Cerebellar nuclear complex (tissue), 1 donor: ENCODE measurements around the gene DCXR.

ENCODE experiments used
- DNase-seq, 2 experiments: peaks; one replicate each; lab custom pipeline; 2025; lab: John Stamatoyannopoulos, UW

The DCXR gene

DNA sequence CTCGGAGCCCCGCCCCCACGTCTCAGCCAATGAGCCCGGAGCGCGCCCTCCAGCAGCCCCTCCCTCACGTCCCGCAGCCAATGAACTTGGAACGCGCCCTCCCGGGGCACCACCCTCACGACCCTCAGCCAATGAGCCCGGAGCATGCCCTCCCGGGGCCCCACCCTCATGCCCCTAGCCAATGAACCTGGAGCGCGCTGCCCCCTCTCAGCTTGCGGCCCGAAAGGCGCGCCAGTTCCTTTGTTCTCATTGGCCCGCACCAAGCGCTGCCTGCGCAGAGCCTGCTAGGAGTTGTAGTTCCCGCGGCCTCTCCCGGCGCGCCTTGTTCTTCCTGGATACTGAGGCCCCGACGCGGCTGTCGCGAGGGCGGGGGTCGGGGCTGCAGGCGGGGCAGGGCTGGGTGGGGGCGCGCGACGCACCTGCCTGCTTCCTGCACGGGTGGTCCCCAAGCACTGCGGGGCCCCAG, 14.5 kb downstream of the DCXR start, which contains the start of gene LRRC45:
Gene LRRC45, plus strand, starts transcription at position 325 of the 466 bp plus-strand sequence. CDS start 339 bp downstream, outside the sequence.
- DNase-seq, result peak; percentile 94 to 99

DNA sequence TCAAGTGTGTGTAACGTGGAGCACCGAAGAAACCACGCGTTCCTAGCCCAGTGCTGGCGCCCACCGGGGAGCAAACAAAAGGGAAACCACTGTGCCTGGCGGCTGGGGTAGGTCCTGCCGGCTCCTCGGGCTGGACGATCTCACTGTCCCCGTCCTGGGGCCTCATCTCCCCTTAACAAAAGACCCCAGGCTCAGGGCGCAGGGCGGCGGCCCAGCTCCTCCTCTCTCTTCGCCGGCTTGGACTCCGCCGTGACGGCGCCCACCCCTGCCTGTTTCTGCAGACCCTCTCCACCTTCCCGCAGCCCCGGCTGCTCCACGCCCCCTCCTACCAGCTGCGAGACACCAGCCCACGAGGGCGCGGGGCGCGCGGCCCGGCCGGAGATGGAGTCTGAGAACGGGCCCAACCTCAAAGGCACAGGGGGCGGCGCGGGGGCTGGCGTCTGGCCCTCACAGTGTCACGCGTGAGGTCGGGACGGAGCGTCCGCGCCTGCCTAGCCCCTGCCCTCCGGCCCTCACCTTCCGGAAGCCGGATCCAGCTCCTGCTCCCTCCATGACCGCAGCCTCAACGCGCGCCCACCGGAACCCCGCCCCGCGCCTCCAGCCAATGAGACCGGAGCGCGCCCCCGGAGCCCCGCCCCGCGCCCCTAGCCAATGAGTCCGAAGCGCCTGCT, 15.1 kb downstream of the DCXR start, which contains the start of gene CENPX:
Gene CENPX, minus strand, starts transcription at position 569 of the 671 bp plus-strand sequence. Its CDS starts 17 bp downstream, at position 552.
- DNase-seq, result no peak

DNA sequence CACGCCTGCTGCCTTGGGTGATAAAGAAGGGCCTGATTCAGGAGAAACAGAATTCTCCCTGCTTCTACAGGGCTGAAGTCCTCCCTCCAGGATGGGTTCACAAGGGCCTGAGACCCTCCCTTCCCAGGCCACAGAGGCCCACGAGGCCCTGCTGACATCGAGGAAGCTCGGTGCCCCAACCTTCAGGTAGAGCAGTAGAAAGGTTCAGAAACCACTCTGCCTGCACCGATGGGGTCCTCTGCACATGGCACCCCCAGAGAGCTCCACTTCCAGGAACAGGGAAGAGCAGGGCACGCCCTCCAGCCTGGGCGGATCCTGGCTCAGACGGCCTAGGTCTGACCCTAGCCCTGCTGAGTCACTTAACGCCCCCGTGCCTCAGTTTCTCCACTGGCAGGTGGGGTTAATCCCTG, 15.6 kb downstream of the DCXR start:
- no peak for DNase-seq

- peak in 1 of 2 experiments; percentile 5 for DNase-seq
Observed at GRCh38 chr17:82021107-82021899, 16.2 kb downstream of the DCXR start.

DNA sequence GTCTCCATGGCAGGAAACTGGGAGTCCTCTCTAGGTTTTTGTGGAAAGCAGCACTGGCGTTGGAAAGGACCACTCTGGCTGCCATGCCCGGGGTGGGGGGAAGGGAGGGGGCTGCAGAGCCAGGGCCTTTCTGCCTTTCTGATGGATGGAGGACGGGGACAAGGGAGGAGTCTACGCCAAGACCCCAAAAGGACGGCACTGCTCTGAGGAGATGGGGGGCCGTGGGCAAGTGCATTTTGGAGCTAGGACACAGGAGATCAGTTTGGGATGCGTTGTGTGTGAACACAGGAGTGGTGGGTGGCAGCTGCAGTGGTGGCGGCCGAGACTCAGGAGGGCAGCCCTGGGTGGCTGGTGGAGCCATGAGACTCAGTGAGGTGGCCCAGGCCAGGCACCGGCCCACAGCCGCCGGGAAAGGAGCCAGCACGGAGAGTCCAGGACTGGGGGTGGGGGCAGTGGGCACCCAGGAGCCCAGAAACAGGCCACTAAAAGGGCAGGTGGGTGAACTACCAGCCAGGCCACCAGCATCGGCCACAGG, 16.9 kb downstream of the DCXR start:
- DNase-seq, result no peak

DNA sequence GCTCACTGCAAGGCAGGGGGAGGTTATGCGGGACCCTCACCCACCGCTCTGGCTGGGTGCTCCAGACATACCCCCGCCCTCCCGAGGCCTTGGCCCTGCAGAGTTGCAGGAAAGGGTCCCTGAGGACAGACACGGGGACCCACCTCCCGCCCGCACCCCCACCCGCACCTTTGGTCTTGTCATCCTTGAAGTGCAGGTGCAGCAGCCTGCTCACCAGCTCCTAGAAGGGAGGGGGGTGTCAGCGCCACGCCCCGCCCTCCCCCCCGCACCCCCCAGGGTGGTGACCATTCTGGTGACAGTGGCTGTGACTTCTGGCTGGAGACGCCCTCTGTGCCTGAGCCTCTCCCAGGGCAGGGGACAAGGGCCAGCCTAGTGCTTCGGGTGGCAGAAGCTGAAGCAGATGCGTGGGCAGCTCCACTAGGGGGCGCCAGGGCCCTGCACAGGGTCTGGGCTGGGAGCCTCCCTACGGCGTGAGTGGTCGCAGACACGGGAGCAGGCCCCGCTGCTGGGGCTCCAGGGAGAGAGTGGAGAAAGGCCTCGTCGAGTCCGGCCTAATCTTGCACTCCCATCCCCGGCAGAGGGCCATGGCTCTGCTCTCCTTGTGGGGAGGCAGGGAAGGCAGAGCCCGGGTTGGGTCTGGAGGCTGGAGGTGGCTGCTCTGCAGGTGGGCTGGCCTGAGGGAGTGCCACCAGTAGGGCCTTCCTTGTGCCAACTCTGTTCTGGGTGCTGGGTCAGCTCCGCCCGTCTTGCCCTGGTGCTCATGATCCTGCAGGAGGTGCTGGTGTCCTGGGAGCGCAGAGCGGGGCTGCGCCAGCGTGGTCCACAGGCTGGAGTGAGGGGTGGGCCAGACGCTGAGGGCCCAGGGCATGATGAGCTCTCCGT, 17.6 kb downstream of the DCXR start:
- no peak for DNase-seq

DNA sequence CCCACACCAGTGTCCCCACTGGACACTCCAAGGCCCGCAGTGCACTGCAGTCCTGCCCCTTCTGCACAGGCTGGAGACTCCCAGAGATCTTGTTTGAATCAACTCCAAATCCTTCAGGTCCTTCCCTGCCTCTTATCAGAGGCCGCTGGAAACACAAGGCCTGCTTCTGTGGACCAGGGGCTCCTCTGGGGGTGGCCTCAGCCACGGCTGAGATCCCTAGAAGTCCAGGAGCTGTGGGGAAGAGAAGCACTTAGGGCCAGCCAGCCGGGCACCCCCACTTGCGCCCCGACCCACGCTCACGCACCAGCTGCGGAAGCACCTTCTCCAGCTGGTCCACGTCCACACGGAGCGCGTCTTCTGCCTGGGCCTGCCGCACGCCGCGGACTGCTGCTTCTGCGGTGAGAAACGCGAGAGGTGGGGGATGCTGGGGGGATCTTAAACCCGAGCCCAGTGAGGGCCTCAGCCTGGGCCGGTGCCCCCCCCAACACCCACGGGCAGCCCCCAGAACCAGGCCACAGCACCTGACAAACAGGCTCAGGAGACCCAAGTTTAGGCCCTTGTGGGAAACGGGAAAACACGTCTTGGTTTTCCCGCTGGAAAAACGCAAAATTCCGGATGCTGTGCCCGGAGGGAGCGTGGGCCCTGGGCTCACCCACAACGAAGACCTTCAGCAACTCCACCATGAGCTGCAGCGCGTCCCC, 18.4 kb downstream of the DCXR start:
- no peak for DNase-seq

DNA sequence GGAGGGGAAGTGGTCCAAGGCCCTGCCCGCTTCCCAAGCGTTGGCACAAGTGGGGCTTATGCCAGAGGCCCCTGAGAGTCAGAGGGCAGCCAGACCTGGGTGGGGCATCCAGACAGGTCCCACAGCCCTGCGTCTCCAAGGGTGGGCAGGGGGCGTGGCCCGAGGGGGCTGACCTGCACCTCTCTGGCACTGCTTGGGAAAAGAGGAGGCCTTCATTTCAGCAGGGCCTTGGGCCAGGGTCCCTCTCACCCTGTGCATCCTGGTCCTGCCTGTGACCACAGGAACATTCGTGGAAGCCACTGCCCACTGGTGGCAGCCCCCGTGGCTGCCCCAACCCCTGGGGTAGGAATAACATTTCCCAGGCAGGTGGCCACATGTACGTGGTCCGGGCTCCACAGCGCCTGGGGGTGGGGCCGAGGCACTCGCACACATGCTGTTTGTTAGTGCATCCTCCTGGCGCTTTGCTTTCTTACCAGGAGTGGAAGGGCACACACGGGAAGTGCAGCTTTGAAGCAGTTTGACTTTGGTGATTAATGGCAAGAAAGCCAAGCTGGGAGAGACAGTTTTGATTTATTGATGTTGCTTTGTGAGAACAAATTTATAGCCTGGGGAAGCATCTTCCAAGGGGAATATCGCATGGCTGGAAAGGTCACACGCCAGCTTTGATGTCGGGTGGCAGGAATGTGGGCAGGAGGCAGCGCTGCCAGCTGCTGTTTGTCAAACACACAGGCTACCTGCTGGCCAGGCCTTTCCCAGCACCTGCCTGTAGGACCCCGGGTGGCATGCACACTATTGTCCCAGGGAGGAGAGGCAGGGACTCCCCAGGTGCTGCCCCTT, 19.1 kb downstream of the DCXR start:
- DNase-seq, result no peak

DNA sequence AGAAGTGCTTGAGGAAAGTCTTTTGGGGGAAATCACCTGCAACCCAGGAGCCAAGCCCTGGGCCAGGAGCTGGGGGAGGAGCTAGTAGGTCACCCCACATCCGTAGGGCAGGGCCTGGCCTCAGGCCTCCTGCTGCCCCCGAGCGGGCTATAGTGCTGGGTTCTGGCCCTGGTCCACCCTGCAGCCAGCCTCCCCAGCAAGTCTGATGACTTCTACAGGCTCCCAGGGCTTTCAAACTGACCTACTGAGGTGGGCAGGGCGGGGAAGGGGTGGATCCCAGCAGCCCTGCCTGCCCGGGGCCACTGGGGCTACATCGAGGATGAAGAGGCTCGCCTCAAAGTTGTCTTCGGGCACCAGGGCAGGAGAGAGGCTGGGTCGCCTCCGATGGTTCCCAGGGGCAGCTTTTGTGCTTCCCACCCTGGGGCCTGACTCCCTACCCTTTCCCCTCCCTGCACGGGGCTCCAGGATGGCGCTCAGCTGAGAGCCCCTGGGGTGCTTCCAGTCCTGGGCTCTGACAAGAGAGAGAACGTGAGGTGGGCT, 19.8 kb downstream of the DCXR start:
- DNase-seq, result no peak

DNA sequence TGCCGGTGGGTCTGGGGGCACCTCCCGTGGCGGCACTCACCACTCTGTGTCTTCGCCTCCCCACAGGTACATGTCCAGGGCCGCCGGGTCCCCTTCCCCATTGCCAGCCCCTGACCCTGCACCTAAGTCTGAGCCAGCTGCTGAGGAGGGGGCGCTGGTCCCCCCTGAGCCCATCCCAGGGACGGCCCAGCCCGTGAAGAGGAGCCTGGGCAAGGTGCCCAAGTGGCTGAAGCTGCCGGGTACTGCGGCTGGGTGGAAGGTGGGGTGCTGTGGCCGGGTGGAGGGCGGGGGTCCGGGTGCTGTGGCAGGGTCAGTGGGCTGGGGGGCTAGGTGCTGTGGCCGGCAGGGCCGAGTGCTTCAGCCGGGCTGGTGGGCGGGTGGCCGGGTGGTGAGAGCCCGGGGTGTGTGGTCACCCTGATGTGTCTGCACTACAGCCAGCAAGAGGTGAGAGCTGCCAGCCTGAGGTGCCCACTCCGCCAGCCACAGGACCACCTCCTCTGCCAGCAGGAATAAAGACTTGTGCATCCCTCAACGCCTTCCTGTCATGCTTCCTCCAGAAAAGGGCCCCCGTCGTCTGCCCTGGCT, 20.5 kb downstream of the DCXR start:
- no peak for DNase-seq

GRCh38 chr17:82016061-82016874, 21.2 kb downstream of the DCXR start:
- no peak for DNase-seq

- no peak for DNase-seq
Observed at GRCh38 chr17:82015311-82015971, 22.1 kb downstream of the DCXR start.

DNA sequence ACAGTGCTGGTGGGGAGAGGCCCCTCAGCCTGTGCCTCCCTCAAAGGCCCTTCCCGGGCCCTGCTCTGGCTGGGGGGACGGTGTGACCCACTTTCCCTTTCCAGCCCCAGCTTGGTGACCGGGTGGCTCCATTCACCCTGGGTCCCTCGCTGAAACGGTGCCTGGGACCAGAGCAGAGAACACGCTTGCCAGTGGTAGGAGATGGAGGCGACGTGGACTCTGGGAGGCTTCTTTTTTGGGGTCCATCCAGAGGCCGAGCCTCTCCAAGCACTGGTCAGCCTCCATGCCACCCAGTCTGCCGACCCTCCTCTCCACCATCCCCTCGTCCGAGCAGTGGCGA, 22.6 kb downstream of the DCXR start:
- no peak for DNase-seq

DNA sequence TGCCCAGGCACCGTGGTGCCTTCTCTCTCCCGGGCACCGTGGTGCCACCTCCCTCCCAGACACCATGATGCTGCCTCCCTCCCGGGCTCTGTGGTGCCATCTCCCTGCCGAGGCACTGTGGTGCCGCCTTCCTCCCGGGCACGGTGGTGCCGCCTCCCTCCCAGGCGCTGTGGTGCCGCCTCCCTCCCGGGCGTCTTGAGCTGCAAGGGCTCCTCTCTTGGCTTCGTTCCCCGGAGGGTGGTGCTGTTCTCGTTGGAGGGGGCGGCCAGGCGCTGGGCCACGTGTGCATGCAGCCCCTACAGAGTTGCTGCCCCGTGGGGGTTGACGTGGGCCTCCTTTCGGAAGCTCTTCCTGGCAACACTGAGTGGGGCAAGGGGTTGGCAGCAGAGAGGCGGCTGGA, 23.1 kb downstream of the DCXR start:
- no peak for DNase-seq

DNA sequence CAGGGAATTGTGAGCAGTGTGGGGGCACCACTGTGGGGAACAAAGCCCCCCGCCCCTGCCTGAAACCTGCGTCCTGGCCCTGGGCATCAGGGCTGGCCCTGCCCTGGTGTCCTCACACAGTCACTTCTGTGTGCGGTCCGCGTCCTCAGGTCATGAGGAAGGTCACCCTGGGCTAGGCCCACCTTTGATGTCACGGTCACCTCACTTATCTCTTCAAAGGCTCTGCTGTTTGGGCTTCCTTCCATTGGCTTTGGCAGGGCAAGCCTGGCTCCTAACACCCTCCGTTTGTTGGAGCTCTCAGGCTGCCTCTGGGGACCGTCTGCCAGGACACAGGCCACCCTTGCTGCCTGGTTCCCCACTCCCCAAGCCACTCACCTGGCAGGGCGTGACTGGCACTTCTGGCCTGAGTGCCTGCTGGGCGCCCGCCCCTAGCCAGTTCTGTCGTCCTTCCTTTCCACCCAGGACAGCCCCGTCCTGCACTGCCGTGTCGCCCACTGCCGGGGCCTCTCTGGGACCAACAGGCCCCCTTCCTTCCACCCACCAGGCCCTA, 23.6 kb downstream of the DCXR start:
- no peak for DNase-seq

DNA sequence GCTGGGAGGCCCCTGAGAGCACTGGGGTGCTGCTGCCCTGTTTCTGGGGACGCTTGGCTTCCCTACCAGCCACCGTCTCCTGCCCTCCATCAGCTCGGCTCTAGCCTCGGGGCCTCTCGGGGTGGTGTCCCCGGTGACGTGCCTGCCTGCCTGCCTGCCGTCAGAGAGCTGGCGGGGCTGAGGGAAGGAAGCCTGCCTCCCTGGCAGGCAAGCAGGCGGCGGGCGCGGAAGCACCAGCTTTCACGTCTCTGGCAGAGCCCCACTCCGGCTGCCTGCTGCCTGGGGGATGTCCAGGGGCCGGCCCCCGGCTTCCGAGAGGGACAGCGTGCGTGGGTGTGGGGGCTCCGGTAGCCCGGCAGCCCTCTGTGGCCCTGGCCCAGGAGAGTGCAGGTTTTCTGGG, 24.2 kb downstream of the DCXR start:
- no peak for DNase-seq

- no peak for DNase-seq
Observed at GRCh38 chr17:82012640-82013295, 24.7 kb downstream of the DCXR start.

DNA sequence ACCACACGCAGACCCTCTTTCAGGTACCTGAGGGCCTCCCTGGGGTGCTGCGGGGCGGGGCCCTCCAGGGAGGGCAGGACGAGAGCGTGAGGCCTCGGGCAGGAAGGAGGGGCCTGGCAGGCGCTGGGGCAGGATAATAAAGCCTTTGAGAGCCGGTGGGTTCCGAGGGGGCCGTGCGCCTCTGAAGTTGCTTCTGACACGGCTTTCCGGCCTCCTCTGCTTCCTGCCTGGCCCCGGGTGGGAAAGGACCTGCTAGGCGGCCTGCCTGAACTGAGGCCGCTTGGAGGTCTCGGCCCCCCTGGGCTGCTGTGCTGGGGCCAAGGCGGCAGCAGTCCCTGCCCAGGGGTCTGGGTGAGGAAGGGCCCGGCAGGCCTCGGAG, 25.2 kb downstream of the DCXR start:
- no peak for DNase-seq
